Keratinocyte (primary cell): Measurements from ENCODE around the gene KMT2C.

Experiments
- EZH2 ChIP-seq: IDR thresholded peaks from one replicate; pipeline ENCODE4 v1.6.1; 2012; ENCODE audit warnings: inconsistent platforms, mild to moderate bottlenecking, low read length, moderate library complexity
- TF ChIP-seq, protein P1 (sequence below), 3 experiments: IDR thresholded peaks in 1 of 3; conservative IDR thresholded peaks in 1 of 3; optimal IDR thresholded peaks in 1 of 3; 2 replicates in 2 of 3; 3 replicates in 1 of 3; pipeline versions ENCODE3 to v1.5.1; 2011; ENCODE audit warnings: low read length in 3 of 3, mild to moderate bottlenecking in 3 of 3, moderate library complexity in 2 of 3, control low read depth in 1 of 3, inconsistent platforms in 1 of 3; ENCODE audit not compliant: insufficient read depth in 2 of 3; ENCODE audit errors: extremely low read depth in 1 of 3

DNA sequence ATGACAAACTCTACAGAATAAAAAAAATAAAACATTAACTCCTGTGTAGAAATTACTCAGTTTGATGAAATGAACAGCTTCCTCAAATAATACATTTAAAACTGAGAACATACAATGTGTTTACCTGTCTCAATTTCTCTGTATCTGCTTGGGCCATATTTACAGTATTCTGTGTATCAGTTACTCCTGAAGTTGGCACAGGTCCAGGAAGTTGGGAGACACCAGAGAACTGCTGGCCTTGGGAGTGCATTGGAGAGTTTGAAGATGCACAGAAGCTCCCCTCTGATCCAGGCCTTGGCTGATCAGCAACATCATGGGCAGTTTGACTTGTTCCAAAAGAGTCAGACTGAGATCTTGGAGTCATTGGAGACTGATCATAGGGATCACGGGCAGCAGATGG, 255.2 kb downstream of the KMT2C start:
- TF ChIP-seq, protein P1, sequence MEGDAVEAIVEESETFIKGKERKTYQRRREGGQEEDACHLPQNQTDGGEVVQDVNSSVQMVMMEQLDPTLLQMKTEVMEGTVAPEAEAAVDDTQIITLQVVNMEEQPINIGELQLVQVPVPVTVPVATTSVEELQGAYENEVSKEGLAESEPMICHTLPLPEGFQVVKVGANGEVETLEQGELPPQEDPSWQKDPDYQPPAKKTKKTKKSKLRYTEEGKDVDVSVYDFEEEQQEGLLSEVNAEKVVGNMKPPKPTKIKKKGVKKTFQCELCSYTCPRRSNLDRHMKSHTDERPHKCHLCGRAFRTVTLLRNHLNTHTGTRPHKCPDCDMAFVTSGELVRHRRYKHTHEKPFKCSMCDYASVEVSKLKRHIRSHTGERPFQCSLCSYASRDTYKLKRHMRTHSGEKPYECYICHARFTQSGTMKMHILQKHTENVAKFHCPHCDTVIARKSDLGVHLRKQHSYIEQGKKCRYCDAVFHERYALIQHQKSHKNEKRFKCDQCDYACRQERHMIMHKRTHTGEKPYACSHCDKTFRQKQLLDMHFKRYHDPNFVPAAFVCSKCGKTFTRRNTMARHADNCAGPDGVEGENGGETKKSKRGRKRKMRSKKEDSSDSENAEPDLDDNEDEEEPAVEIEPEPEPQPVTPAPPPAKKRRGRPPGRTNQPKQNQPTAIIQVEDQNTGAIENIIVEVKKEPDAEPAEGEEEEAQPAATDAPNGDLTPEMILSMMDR (optimal IDR thresholded peaks at IDR 0.05 in 1 of 3, IDR thresholded peaks at IDR 0.05 in 1 of 3, conservative IDR thresholded peaks at IDR 0.05 in 1 of 3; ENCODE audit: extremely low read depth in 1 of 3, insufficient read depth in 2 of 3, low read length in 3 of 3): no peak
- no peak for TF ChIP-seq EZH2
